HG03025 (cell line): ENCODE data around the gene LHX5.
"Not testable (repeated sequence)": the region's sequence is repeated elsewhere in the genome, so short reads cannot be mapped to it uniquely, and the experiment has no call there.

Source experiments
- ATAC-seq: cut with Tn5 transposase; IDR thresholded peaks from one replicate; pipeline ENCODE4 v1.9.1; 2021; ENCODE audit warnings: mild to moderate bottlenecking, moderate library complexity; ENCODE audit not compliant: unreplicated experiment, low FRiP score

Gene LHX5

DNA sequence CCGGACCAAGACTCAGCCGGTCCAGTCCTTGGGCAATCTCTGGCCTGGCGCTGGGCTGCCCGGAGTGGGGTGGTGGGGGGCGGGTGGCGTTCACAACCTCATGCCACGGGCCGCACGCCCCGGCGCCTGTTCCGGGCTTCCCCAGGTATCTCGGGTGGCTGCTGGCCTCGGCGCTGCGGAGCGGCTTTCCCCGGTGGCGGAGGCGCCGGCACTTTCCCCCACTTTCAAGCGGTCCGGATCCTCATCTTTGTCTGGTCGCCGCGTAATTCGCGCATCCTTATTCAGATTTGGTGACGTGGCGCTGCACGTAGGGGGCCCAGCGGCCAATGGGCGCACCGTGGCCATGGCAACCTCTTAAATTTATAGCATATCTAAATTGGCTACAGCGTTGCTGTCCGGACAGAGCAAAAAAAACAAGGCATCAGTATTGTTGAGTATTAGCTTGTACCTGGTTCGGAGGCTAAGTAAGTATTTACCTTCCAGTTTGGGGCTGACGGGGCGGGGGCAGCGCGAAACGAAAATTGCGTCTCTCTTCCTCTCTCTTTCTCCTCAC, at the start of gene LHX5:
TSS of gene LHX5 (minus strand) at position 253 of the 553 bp plus-strand sequence. CDS start 373 bp downstream, outside the sequence.
- no peak for ATAC-seq

DNA sequence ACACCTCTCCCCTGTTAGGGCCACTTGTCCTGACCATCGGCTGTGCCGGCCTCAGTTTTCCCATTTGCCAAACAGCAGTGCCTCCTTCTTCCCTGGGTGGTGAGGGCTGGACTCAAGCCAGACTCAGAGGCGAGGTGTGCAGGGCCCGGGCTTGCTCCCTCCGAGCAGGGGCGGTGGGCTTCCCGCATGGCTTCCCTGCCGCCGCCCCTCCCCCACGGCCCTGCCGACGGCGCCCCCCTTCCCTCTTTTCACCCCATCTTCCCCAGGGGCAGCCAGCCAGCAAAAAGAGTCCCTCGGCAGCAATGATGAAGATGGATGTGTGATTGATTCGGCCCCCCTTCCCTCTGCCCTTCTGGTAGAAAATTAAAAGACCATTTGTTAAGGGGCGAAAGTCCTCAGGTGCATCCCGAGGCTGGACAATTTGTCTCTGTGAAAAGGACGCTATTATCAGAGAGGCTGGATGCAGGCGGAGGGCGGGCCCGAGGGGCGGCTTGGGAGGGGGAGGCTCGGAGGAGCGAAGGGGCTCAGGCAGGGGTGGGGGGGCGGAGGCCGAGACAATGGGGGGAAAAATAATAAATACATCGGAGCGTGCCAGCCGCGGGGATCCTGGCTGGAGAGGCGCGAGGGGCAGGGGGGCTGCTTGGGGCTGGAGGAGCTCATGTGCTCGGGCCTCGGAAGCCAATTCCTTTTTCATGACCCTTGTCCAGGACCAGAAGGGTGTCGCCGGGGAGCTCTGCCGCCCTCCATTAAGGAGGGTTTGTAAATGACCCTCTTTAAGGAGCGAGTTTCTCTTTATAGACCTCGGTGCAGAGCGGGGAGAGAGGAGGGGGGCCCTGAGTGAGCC, 48.0 kb upstream of the LHX5 start:
- no peak for ATAC-seq

DNA sequence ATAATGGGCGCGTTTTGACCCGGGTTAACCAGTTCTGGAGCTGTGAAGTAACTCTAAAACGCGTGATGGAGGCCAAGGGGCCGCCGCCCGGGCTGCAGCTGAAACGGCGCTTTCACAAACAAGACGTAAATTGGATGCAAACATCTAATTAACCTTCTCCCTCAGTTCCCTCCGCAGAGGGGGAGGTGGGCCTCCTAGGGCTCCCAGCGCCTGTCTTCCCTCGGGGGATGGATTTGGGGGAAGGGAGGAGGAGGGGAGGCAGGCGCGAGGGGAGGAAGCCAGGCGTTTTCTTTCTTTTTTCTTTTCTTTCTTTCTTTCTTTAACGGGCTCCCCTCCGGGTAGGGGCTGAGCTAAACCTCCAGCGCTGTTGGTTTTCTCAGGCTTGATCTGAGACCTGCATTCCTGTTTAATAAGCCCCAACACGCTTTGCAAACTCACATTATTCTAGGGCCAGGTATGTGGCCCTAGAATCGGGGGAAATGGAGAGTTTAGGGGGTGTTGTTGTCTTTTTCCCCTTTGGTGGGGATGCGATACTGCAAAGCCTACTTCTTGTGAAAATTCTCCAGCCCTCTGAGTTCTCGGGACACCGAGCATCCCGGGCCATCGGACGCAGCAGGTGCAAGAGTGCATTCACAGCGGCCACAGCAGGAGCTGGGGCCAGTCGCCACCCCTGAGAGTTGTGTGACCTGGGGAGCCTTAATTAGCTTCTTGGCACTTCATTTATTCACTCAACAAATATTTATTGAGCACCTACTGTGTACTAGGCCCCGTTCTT, 43.6 kb upstream of the LHX5 start:
- ATAC-seq = no peak

DNA sequence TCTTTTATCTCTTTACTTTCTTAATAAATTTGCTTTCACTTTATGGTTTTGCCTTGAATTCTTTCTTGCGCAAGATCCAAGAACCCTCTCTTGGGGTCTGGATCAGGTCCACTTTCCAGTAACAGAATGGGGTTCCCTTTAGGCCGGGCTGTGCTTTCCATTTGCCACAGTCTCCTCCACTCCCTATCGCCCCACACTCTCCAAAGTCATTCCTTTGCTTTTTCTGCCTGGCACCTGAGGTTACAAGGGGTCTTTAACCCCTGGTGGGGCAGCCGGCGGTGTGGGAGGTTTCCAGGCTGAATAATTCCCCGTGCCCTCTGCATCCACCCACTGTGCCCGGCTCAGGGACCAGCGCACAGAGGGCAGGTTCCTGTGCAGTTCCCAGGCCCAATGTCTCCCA, 42.9 kb upstream of the LHX5 start:
- ATAC-seq = no peak

DNA sequence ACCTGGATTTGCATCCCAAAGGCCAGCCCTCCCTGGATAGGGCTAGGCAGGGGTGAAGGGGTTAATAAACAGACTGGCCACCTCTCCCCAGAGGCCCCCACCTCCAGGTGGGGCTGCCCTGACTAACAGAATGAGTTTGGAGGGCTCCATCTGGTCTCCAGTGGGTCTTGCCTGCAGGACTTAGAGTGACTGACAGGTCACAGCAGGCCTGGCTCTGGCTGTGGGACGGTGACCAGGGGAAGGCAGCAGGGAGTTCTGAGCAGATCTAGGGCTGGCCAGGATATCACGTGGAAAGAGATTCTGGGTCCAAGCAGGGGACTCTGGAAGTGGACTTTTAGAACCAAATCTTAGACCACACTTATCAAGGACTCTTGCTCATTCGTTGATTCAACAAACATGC, 40.9 kb upstream of the LHX5 start:
- ATAC-seq = no peak

DNA sequence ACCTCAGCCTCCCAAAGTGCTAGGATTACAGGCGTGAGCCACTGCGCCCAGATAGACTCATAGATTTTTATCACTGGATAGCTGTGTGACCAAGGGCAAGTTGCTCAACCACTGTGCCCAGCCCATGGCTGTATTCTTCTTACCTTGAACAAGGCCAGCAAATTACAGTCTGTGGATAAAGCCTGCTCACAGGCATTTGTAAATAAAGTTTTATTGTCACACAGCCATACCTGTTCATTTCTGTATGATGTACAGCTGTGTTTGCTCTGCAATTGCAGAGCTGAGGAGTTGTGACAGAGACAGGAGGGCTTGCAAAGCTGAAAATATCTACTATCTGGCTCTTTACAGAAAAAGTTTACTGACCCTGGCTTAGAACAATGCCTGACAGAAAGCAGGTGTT, 35.2 kb upstream of the LHX5 start:
- ATAC-seq = no peak

DNA sequence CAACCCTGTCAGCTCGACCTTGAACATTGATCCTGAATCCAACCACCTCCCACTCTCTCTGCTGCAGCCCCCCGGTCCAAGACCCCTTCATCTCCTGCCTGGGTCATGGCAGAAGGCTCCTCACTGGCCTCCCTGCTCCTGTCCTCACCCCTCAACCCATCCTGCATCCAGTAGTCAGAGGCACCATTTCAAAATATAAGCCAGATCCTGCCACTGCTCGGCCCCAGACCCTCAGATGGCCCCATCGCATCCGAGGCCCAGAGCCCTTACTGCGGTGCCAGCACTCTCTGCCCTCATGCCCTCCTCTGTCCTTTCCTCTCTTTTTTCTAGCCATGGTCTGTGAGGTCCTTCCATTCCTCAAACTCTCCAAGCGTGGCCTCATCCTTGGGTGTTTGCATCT, 34.3 kb upstream of the LHX5 start:
- ATAC-seq = no peak

DNA sequence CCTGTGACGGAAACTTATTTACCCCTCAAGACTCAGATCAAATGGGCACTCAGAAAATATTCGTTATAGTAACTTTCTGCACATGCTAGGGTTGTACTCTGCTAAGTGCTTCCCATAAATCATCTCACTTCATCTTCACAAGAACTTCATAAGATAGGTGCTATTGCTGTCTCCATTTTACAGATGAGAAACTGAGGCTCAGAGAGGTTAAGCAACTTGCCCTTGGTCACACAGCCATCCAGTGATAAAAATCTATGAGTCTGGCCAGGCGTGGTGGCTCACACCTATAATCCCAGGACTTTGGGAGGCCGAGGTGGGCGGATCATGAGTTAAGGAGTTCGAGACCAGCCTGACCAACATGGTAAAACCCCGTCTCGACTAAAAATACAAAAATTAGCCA, 33.2 kb upstream of the LHX5 start:
- ATAC-seq = no peak

DNA sequence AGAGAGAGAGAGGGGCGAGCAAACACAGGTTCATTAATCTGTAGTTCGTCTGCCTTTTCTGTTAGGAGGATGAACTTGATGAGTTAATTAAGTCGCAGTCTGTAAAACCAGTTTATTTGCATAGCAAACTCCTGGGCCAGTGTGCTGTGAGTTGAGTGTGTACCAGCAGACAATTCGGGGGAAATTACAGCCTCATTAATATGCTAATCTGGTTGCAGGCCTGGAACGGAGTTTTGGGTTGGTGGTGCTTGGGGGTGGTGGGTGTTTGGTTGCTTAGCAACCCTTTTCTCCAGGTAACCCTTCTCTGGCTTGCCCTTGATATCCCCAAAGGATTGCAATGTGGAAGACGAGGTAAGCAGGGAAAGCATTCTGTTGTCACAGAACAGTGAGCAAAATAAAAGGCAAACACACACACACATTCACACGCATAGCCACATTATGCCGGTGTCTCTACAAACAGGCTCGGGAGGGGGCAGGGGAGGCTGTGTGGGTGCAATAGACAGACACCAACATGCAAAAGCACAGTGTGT, 29.2 kb upstream of the LHX5 start:
- ATAC-seq = no peak

DNA sequence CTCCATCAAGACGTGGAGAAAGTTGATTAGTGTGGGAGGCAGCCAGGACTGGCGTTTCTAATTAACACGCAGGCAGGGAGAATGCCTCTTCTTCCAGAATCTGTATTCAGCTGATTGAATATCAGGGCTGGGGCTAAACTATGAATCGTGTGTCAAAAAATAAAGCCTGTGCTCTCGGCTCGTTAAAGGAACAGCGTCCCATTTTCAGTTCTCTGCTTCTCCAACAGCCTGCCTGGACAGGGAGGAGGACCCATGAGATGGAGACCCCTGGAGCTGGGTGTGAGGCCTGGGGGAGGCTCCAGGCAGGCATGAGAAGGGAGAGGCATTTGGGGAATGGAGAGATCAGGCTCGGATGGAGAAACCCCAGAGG, 28.6 kb upstream of the LHX5 start:
- ATAC-seq = no peak

DNA sequence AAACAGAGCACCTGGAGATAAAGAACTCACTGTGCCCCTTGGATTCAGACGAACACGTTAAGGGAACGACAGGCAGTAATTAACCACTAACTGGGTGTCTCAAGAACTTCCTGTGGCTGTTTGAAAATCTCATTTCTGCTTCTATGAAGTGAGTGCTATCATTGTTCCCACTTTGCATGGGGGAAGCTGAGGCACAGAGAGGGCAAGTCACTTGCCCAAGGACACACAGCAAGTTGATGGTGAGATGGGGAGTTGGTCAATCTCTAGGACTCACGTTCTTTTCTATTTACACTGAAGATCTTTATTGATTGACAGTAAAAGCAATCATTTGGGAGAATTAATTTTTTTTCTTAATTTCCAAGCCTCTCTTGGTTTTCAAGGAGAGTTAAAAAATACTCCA, 26.8 kb upstream of the LHX5 start:
- ATAC-seq = no peak

DNA sequence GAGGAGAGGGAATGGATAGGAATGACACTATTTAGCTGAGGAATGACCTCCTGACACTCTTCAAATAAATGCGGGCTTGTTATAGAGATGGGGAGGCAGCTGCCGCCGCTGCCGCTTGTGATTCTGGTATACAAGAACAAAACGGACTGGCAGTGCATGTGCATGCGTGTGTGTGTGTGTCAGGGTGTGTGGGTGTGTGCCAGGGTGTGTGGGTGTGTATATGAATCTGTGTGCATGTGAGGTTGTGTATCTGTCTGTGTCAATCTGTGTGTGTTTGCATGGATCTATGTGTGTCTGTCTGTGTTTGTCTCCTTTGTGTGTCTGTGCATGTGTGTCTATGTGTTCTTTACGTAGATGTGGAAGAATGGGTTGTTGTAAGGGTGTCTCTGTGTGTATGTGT, 26.0 kb upstream of the LHX5 start:
- no peak for ATAC-seq

DNA sequence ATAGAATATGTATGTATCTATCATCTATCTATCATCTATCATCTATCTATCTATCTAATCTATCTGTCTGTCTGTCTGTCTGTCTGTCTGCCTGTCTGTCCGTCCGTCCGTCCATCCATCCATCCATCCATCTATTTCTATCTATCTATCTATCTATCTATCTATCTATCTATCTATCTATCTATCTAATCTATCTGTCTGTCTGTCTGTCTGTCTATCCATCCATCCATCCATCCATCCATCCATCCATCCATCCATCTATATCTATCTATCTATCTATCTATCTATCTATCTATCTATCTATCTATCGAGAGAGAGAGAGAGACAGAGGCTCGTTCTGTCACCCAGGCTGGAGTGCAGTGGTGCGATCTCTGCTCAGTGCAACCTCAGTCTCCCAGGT, 24.3 kb upstream of the LHX5 start:
- not testable (repeated sequence) for ATAC-seq

DNA sequence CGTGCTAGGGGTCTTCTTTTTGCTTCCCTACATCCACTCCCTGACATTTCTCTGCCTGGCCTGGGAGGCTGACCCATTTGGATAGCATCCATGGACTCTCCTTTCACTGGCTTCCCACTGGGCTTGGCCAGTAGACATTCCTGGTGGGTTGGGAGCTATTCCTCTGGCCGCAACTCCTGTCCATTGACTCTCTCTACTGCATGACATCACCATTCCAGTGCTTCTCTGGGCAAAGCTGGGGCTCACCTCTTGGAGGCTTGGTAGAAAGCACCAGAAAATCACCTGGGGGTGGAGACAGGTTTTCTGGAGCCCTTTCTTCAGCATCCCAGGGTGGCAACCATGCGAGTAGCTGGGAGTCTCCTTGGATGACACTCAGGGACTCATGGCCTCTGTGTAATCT, 16.7 kb upstream of the LHX5 start:
- no peak for ATAC-seq

DNA sequence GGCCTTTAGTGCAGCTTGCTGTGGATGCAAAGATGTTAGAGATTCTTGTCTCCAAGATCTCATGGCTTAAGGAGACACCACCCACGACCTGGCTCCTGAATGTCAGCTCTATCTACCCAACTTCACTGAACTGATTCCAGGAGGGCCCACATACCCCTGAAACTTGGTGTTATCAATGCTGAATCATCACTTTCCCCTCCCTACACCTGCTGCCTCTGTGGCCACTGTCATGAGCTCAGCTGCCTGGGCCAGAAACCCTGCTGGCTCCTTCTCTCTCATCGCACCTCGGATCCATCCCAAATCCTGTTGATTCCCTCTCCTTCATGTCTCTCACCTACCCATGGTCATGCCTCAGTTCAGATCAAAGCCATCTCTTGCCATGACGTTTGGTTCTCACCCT, 15.1 kb upstream of the LHX5 start:
- ATAC-seq = no peak

DNA sequence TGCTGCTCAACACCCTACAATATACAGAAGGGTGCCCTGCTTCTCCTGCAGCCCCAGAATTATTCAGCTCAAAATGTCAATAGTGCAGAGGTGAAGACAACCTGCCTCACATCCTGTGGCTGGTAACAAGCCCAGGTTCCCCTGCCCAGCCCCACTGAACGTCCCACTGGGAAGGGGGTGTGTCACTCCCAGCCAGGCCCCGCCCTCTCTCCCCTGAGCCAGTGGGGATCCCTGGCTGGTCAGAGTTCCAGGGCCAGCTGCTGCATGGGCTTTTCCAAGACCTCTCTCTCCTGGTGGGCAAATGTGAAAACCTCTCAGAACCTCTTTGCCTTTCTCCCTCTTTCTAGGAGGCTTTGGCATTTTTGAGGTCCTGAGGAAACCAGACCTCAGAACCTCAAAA, 13.7 kb upstream of the LHX5 start:
- no peak for ATAC-seq

DNA sequence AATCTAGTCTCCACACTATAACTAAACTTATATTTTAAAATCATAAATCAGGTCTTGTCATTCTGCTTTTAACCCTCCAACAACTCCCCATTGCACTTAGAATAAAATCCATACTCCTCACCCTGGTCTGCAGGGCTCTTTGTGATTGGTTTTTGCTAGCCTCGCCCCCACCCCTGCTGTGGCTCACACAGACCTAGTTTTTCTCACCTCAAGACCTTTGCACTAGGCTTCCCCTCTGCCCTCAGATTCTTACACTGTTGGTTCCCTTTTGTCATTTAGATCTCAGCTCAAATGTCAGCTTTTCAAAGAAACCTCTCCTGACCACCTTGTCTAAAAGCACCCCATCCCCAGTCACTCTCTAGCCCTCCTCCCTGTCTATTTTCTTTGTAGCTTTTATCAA, 10.7 kb upstream of the LHX5 start:
- ATAC-seq = no peak

DNA sequence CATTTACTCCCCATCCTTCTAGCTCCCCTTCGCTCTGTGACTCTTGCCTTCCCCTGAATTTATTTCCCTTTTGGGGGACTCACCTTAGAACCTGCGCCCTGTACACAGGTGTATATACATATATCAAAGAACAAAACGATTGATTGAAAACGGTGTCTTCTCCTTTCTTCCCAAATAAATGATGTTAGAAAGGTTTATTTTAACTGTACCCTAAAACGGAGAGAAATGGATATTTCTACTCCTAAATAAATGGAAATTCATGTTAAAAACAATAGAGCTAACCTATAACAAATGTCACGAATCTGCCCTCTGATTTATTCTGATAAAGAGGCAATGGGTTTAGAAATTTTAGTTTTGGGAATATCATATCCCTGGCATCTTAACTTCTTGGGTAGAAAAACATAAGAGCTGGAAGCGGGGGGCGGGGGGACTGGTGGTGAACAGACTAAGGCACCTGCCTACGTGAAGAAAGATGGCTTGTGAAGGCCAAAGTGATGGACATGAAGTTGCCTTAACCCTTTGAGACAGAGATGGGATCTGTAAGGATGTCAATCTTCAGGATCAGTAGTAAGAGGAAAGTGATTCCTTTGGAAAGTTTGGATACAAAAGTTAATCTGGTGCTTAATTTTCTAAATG, 8.8 kb upstream of the LHX5 start:
- no peak for ATAC-seq

DNA sequence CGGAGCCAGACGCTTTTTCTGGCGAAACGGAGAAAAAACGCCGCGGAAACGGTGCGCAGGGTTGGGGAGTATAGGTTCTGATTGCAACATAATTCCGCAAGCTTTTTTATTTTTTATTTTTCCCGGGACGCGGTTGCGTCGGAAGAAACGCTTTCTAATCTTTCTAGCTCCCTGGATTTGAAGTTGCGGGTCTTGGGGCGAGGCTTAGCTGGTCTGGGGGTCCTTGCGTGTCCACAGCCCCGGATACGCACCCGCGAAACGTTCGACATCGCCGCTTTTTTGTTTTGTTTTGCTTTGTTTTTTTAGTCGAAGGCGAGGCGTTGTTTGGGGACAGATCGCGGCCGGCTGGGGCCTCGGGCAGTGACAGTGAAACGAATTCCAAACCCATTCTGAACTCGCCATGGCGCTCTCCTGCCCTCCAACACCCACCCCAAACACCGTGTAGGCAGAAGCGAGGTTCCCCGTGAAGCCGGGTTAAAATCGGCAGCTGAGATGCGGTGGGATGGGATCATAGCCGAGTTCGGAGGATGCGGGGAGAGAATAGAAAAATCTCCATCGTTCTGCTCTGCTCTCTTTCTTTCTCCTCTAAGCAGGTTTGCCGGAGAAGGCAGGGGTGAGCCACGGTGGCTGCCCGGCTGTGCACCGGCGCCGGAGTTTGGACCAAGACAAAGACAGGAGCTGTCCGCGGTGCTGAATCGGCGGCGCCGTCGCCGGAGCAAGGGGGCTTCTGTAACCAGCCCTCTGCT, 8.1 kb upstream of the LHX5 start:
- ATAC-seq = no peak

DNA sequence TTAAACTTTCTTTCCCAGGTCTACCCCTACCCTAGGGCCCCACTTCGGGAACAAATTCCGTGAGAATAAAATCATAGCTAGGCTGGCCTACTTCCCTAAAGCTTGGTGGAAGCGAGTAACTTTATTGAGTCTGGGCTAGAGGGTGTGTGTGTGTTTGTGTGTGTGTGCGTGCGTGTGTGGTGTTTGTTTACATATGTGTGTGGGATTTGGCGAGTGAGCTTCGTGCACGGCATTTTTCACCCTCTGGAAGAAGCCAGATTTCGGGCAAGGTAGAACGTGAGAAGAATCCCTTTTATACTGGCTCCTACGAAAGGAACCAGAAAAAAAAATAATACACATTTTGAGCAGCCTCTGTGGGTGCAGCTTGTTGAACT, 7.5 kb upstream of the LHX5 start:
- no peak for ATAC-seq
